ENCODE data around the gene FASTK.

The FASTK gene

GRCh38 chr7:151099486-151100211, 19.0 kb upstream of the FASTK start:
- no peak for DNase-seq (ENCODE audit: low spot score)

- no peak for DNase-seq (ENCODE audit: low spot score)
These were observed 15.3 kb upstream of the FASTK start for GRCh38 chr7:151095828-151096475.

GRCh38 chr7:151095123-151095797, 14.7 kb upstream of the FASTK start:
- DNase-seq (ENCODE audit: low spot score): no peak

DNA sequence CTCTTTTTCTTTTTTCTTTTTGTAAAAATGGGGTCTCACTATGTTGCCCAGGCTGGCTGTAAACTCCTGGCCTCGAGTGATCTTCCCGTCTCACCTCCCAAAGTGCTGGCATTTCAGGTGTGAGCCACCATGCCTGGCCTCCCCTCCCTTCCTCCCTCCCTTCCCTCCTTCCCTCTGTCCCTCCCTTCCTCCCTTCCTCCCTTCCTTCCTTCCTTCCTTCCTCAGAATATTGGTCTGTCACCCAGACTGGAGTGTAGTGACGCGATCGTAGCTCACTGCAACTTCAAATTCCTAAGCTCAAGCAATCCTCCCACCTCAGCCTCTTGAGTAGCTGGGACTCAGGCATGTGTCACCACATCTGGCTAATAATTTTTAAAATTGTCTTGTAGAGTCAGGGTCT, 14.1 kb upstream of the FASTK start:
- DNase-seq (ENCODE audit: low spot score): no peak

GRCh38 chr7:151093748-151094147, 13.1 kb upstream of the FASTK start:
- DNase-seq (ENCODE audit: low spot score): no peak

GRCh38 chr7:151091988-151092387, 11.4 kb upstream of the FASTK start:
- no peak for DNase-seq (ENCODE audit: low spot score)

- DNase-seq (ENCODE audit: low spot score): no peak
These were observed 10.8 kb upstream of the FASTK start for GRCh38 chr7:151091431-151091830.

DNA sequence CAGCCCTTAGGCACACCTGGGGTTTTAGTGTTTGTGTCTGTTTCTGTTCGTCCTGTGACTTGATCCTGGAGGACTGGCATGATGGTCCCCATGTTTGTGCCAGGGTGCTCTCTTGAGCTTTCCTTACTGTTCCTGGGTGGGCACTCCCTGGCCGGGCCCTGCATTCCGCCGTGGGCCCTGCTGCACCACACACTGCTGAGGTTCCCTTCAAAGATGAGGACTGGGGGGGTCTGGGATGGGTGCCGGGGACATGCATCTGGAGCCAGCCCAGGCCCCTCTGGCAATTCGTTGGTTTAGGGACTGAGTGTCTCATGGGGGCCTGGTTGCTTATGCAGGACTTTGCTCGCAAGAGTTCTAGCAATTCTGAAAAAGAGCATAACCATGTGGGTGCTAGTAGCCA, 10.4 kb upstream of the FASTK start:
- no peak for DNase-seq (ENCODE audit: low spot score)

- no peak for DNase-seq (ENCODE audit: low spot score)
These were observed 9.5 kb upstream of the FASTK start for GRCh38 chr7:151089893-151090730.

GRCh38 chr7:151088856-151089699, 8.5 kb upstream of the FASTK start:
- peak; percentile 58 for DNase-seq (ENCODE audit: low spot score)

GRCh38 chr7:151088019-151088855, 7.6 kb upstream of the FASTK start:
- peak; percentile 49 for DNase-seq (ENCODE audit: low spot score)

DNA sequence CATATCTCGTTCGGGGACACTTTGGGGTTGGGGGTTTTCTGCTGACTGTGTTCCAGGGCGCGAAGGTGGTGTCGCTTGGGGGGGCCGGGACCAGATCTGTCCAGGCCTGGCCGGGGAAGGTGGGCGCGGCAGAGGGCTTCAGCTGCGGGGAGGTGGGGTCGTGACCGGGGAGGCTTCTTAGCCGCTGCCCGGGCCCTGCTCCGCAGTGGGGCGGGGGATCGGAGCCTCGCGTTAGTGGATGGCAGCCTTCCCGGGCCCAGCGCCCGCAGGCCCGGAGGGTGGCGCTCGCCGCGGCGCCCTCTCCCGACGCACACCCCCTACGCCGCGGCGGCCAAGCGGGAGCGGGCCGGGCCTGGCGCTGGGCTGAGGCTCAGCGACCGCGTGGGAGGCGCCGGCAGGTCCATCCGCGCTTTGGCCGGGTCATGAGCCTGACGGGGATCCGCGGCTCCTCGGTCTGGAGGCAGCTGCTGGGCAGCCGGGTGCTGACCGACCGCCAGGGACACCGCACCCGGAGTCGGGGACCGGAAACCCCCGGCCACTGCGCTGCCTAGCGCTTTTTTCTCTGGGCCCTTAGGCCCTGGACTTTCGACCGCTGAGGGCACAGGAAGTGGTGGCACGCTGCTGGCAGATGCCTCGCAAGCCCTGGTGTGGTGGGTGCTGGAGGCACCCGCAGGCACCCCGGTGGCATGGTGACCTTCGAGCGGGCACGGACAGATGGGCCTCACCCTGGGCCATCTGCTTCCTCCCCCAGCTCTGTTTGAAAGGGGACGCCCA, 6.8 kb upstream of the FASTK start:
- DNase-seq (ENCODE audit: low spot score): peak; percentile 91

DNA sequence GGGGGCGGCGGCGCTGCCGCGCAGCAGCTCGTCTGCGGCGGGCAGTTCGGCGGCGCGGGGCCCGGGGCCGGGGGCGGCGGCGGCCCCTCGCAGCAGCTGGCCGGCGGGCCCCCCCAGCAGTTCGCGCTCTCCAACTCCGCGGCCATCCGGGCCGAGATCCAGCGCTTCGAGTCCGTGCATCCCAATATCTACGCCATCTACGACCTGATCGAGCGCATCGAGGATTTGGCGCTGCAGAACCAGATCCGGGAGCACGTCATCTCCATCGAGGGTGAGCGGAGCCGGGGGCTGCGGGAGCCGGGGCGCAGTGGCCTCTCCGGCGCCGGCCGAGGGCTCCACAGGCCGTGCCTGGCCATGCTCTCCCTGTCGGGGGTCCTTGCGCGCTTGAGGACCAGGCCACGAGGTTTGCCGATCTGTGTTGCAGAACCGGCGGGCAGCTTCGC, 6.2 kb upstream of the FASTK start:
- DNase-seq (ENCODE audit: low spot score): peak; percentile 53

- peak; percentile 96 for DNase-seq (ENCODE audit: low spot score)
These were observed 5.3 kb upstream of the FASTK start, which contains the start of gene AGAP3 for GRCh38 chr7:151085691-151086620. AGAP3 (plus strand) TSS chr7:151086475; CDS start chr7:151086742, 267 bp downstream.

- DNase-seq (ENCODE audit: low spot score): no peak
These were observed 4.7 kb upstream of the FASTK start for GRCh38 chr7:151085329-151085690.

- no peak for DNase-seq (ENCODE audit: low spot score)
These were observed 3.2 kb upstream of the FASTK start for GRCh38 chr7:151083824-151084160.

DNA sequence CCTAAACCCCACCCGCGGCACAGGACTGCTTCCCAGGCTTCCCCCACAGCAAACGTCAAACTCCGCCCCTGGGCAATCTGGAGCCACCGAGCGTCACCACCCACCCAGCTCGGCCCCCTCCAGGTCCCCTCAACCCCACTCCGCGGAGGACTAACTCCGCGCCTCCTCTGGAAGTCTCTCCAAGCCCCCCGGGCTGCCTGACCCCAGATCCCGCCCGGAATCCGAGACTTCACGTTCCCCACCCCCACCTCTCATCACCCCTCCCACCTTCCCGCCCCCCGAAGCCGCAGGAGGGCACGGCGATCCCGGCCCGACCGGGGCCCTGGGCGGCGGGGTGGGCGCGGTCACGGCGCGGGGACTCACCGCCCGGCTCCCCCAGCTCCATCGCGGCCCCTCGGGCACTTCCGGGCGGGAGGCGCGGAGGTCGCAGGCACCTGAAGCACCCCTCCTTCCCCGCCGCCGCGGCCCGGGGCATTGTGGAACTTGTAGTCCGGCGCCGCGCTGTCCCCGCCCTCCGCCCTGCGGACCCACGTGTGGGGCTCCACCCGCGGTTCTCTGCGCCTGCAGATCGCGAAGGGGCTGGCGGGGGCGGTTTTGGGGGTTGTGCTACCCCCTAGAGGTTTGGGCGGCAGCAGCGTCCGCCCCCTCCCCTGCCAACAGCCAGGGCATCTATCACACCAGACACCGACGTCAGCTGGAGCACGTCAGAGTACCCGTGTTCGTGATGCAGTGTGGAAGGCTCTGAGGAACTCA, 2.6 kb upstream of the FASTK start, which contains the start of gene TMUB1:
TSS of gene TMUB1 (minus strand) at position 423 of the 753 bp plus-strand sequence. CDS start 930 bp downstream, outside the sequence.
- peak; percentile 81 for DNase-seq (ENCODE audit: low spot score)

Data from GM03348 (cell line).